HepG2 (cell line): ENCODE measurements around the gene ADAM8. TPM values are rescaled to one million over a fixed set of nuclear protein-coding genes. Genes with fewer than 3 reads are reported as not detected.

ENCODE experiments used
- ATAC-seq: fragments of 200-7000 bp; cut with Tn5 transposase; 3 replicates; pipeline ENCODE4 v1.9.1; 2020; ENCODE audit warnings: mild to moderate bottlenecking, moderate library complexity
- BruUV-seq: library from RNA; stranded (reverse); fragments of 400-500 nt; replicated peaks from 2 replicates; lab custom pipeline; 2021; lab: Mats Ljungman, UMichigan
- CTCF ChIA-PET: fragments of 300-600 bp; formaldehyde crosslinking; extraction: SDS; loops from one replicate; lab custom pipeline; 2021; ENCODE audit warnings: low total read pairs, inconsistent platforms, low intra/inter-chr PET ratio; lab: Yijun Ruan, JAX
- POLR2A ChIA-PET: fragments of 350-600 bp; sonication (Branson Sonifier 250); formaldehyde crosslinking; loops from one replicate; lab custom pipeline; 2020; ENCODE audit warnings: antibody characterized with exemption, inconsistent platforms; lab: Yijun Ruan, JAX
- DNase-seq: peaks from one replicate; pipeline ENCODE4 v3.0.0-alpha.2; 2015; ENCODE audit warnings: low spot score
- FAIRE-seq: peaks from 3 replicates; lab custom pipeline; 2011; peaks lifted over from hg19 to GRCh38; lab: Jason Lieb, UNC
- H2AFZ ChIP-seq: one replicate; pipeline ENCODE4 v1.6.1; 2011; ENCODE audit warnings: low read length, inconsistent platforms
- H3K27ac ChIP-seq: fragments of 300-600 bp; 3 replicates; pipeline ENCODE4 v1.8.0; 2011; ENCODE audit warnings: mixed run types, mild to moderate bottlenecking, mixed read lengths, low read length, inconsistent platforms; ENCODE audit not compliant: insufficient read depth; ENCODE audit errors: extremely low read length
- H3K27me3 ChIP-seq, 2 experiments: fragments of 200-600 bp in 1 of 2; 2 replicates in 1 of 2; 3 replicates in 1 of 2; pipeline versions ENCODE4 v1.6.0 to v1.8.0; 2011; ENCODE audit warnings: low read length in 2 of 2, mild to moderate bottlenecking in 2 of 2, moderate library complexity in 2 of 2, inconsistent platforms in 1 of 2; ENCODE audit not compliant: insufficient read depth in 2 of 2, control insufficient read depth in 1 of 2
- H3K36me3 ChIP-seq, 2 experiments: fragments of 200-600 bp in 1 of 2; replicated peaks in 1 of 2; 2 replicates in 1 of 2; 3 replicates in 1 of 2; pipeline versions ENCODE4 v1.5.1 to v1.8.0; 2011; ENCODE audit warnings: low read length in 2 of 2, inconsistent platforms in 1 of 2; ENCODE audit not compliant: insufficient read depth in 2 of 2, control insufficient read depth in 1 of 2
- H3K4me1 ChIP-seq: 2 replicates; pipeline ENCODE4 v1.5.1; 2012; ENCODE audit warnings: low read length, inconsistent platforms; ENCODE audit not compliant: insufficient read depth
- H3K4me2 ChIP-seq: 2 replicates; pipeline ENCODE4 v1.6.0; 2011; ENCODE audit warnings: low read depth, low read length, inconsistent platforms
- H3K4me3 ChIP-seq, 3 experiments: fragments of 200-600 bp in 1 of 3; sonication (generic), shearing (Covaris generic) in 1 of 3; replicated peaks in 1 of 3; 2 replicates each; pipeline ENCODE4 v1.5.1; 2011 to 2016; ENCODE audit warnings: low read length in 3 of 3, inconsistent platforms in 2 of 3, low read depth in 2 of 3, mild to moderate bottlenecking in 2 of 3, control low read depth in 1 of 3, mixed read lengths in 1 of 3; ENCODE audit not compliant: insufficient read depth in 1 of 3
- H3K79me2 ChIP-seq: one replicate; pipeline ENCODE4 v1.6.1; 2011; ENCODE audit warnings: low read length, inconsistent platforms; ENCODE audit not compliant: insufficient read depth
- H3K9ac ChIP-seq: 2 replicates; pipeline ENCODE4 v1.6.0; 2011; ENCODE audit warnings: mild to moderate bottlenecking, low read depth, low read length, inconsistent platforms; ENCODE audit not compliant: insufficient read depth
- H3K9me3 ChIP-seq: 2 replicates; pipeline ENCODE4 v1.5.1; 2012; ENCODE audit warnings: mild to moderate bottlenecking, low read length
- H4K20me1 ChIP-seq: 2 replicates; pipeline ENCODE4 v1.6.0; 2011; ENCODE audit warnings: inconsistent platforms, mild to moderate bottlenecking, low read length, moderate library complexity; ENCODE audit not compliant: insufficient read depth
- CERS6 ChIP-seq: sonication (generic); formaldehyde crosslinking; IDR thresholded peaks from 2 replicates; pipeline ENCODE4 v1.5.0; 2020; ENCODE audit warnings: missing genetic modification reagents
- E2F2 ChIP-seq: sonication (generic); formaldehyde crosslinking; IDR thresholded peaks from 2 replicates; pipeline ENCODE4 v1.4.0; 2020; ENCODE audit warnings: missing genetic modification reagents, borderline replicate concordance
- MAFK ChIP-seq, 2 experiments: IDR thresholded peaks in 1 of 2; conservative IDR thresholded peaks in 1 of 2; 2 replicates each; pipeline ENCODE4 v1.6.1; 2011; ENCODE audit warnings: improper control_type of control experiment in 2 of 2, low read length in 2 of 2
- NFE2L1 ChIP-seq: sonication (generic); formaldehyde crosslinking; IDR thresholded peaks from 2 replicates; pipeline ENCODE4 v1.4.0; 2020; ENCODE audit warnings: missing genetic modification reagents, mild to moderate bottlenecking, borderline replicate concordance
- REL ChIP-seq: sonication (generic); formaldehyde crosslinking; conservative IDR thresholded peaks from 2 replicates; pipeline ENCODE4 v1.8.0; 2022; ENCODE audit warnings: mild to moderate bottlenecking, missing genetic modification reagents, moderate library complexity
- RERE ChIP-seq: IDR thresholded peaks from 2 replicates; pipeline ENCODE4 v1.6.1; 2016; ENCODE audit warnings: low read depth, missing genetic modification reagents, missing compliant biosample characterization
- RFXANK ChIP-seq: IDR thresholded peaks from 2 replicates; pipeline ENCODE4 v1.6.1; 2016
- TFE3 ChIP-seq: IDR thresholded peaks from 2 replicates; pipeline ENCODE4 v1.6.1; 2016
- ZNF121 ChIP-seq: sonication (generic); formaldehyde crosslinking; IDR thresholded peaks from 2 replicates; pipeline ENCODE4 v1.5.0; 2020; ENCODE audit warnings: mild to moderate bottlenecking, missing genetic modification reagents
- ZNF264 ChIP-seq: sonication (generic); formaldehyde crosslinking; IDR thresholded peaks from 2 replicates; pipeline ENCODE4 v1.4.0; 2020; ENCODE audit warnings: missing genetic modification reagents
- ZNF274 ChIP-seq: sonication (generic); formaldehyde crosslinking; IDR thresholded peaks from 2 replicates; pipeline ENCODE4 v1.5.1; 2020; ENCODE audit warnings: mild to moderate bottlenecking, missing genetic modification reagents
- ZNF468 ChIP-seq: sonication (generic); formaldehyde crosslinking; IDR thresholded peaks from 2 replicates; pipeline ENCODE4 v1.8.0; 2022; ENCODE audit warnings: mild to moderate bottlenecking, moderate library complexity, missing genetic modification reagents
- ZNF720 ChIP-seq: sonication (generic); formaldehyde crosslinking; IDR thresholded peaks from 2 replicates; pipeline ENCODE4 v1.4.0; 2020; ENCODE audit warnings: missing genetic modification reagents
- WGBS: methylation state at CpG from one replicate; pipeline ENCODE4 v1.1.6; 2017; ENCODE audit warnings: low lambda C conversion rate; 5-methylcytosine and 5-hydroxymethylcytosine counted together
- in situ Hi-C: cut with HindIII; loops from 2 replicates; pipeline ENCODE4 v1.10.0; 2017; ENCODE audit warnings: low pct_unique_long_range_greater_than_20kb; ENCODE audit not compliant: extremely low pct_ligation_motif_present
- intact Hi-C: fragments of 100-400 bp; cut with micrococcal nuclease; formaldehyde crosslinking; loops from one replicate; pipeline ENCODE4 v1.10.0; 2022; ENCODE audit not compliant: unreplicated experiment
- polyA plus RNA-seq, 8 experiments: library from polyadenylated mRNA; depleted of rRNA in 3 of 8; stranded (reverse) in 7 of 8; unstranded in 1 of 8; fragments of >200 nt; fragmentation: Illumina TruSeq in 4 of 8; extraction: Trizol in 4 of 8; gene quantifications; 2 replicates each; pipeline versions ENCODE4 v1.2.1 to v1.2.3, GENCODE V29; 2011 to 2016; ENCODE audit warnings: low read depth in 4 of 8, missing spikeins in 1 of 8, mixed read lengths in 1 of 8; ENCODE audit not compliant: insufficient read depth in 1 of 8
- total RNA-seq, 5 experiments: library from RNA; depleted of rRNA; stranded (reverse); fragments of >200 nt; fragmentation: Illumina TruSeq; extraction: Trizol; gene quantifications; 2 replicates each; pipeline ENCODE4 v1.2.3, GENCODE V29; 2016; ENCODE audit warnings: low read depth in 1 of 5

Gene ADAM8
- total and polyA plus RNA-seq, 2 of the 13 experiments (the other 11 are each of a cell fraction or from before 2014, with no cell fraction given), result 0.24 to 0.93 TPM

- Histone ChIP-seq H2AFZ (no peak overlapping the region), H4K20me1 (peaks cover 9% of the 10 kb centered on the region), H3K9ac (no peak overlapping the region), H3K4me1 (peaks cover 19% of the 10 kb centered on the region), H3K27me3 (no peaks in the 10 kb centered on the region; a peak in 1 of 5 replicates), H3K79me2 (peaks cover 24% of the 10 kb centered on the region), H3K4me2 (no peak overlapping the region), H3K27ac (no peak overlapping the region), H3K4me3 (no peak overlapping the region), H3K36me3 (peaks cover 14 to 33% of the 10 kb centered on the region in 2 experiments; a peak in 4 of 5 replicates), H3K9me3 (no peaks in the 10 kb centered on the region)
- CTCF ChIA-PET, result no interaction called here
- intact Hi-C loops (no loop called here), in situ Hi-C loops (no loop called here)
- TF ChIP-seq E2F2, result no peak
- no peak for TF ChIP-seq ZNF468 (CRISPR knock-in tag)
- TF ChIP-seq ZNF121, result peak; percentile 28; the same call in 1 of the 2 replicates
- no peak for TF ChIP-seq ZNF264 (CRISPR knock-in tag)
- no peak for TF ChIP-seq RFXANK
- no peak for TF ChIP-seq TFE3 (CRISPR knock-in tag)
- no peak for TF ChIP-seq NFE2L1 (CRISPR knock-in tag)
- TF ChIP-seq RERE (CRISPR knock-in tag), result no peak
- TF ChIP-seq CERS6 (CRISPR knock-in tag), result no peak
- peak in 1 of 2 experiments; percentile 46; a peak in 2 of 4 replicates for TF ChIP-seq MAFK (conservative IDR thresholded peaks at IDR 0.05 in 1 of 2, IDR thresholded peaks at IDR 0.05 in 1 of 2; ENCODE audit: low read length in 2 of 2)
- no peak for TF ChIP-seq REL
- no peak for TF ChIP-seq ZNF274
- no peak for TF ChIP-seq ZNF720 (CRISPR knock-in tag)
- WGBS, result 95% methylated on average over 8 of the region's 8 CpGs
- BruUV-seq, result no TSS peak
- ATAC-seq (no peak), DNase-seq (no peak), FAIRE-seq (no peak)
- POLR2A ChIA-PET, result no interaction called here
Observed at GRCh38 chr10:133310789-133311188, 34.1 kb upstream of the ADAM8 start.
